AG09309 (cell line): Measurements from ENCODE around the gene RXRA.

ENCODE experiments used
- DNase-seq: peaks from one replicate; pipeline ENCODE4 v3.0.0-alpha.2; 2010; ENCODE audit warnings: low read depth
- H3K4me3 ChIP-seq: 2 replicates; pipeline ENCODE4 v1.5.1; 2011; ENCODE audit warnings: mild to moderate bottlenecking, low read depth, low read length, moderate library complexity; ENCODE audit not compliant: control insufficient read depth
- CTCF ChIP-seq: IDR thresholded peaks from 2 replicates; pipeline ENCODE4 v1.5.1; 2011; ENCODE audit warnings: mild to moderate bottlenecking, low read depth, low read length, inconsistent platforms; ENCODE audit not compliant: insufficient read depth, control insufficient read depth; ENCODE audit errors: missing control alignments

RXRA gene

GRCh38 chr9:134439368-134439784 lies 113.1 kb downstream of the RXRA start:
- no peak overlapping the region for H3K4me3 ChIP-seq
- no peak for TF ChIP-seq CTCF
- DNase-seq: no peak

DNA sequence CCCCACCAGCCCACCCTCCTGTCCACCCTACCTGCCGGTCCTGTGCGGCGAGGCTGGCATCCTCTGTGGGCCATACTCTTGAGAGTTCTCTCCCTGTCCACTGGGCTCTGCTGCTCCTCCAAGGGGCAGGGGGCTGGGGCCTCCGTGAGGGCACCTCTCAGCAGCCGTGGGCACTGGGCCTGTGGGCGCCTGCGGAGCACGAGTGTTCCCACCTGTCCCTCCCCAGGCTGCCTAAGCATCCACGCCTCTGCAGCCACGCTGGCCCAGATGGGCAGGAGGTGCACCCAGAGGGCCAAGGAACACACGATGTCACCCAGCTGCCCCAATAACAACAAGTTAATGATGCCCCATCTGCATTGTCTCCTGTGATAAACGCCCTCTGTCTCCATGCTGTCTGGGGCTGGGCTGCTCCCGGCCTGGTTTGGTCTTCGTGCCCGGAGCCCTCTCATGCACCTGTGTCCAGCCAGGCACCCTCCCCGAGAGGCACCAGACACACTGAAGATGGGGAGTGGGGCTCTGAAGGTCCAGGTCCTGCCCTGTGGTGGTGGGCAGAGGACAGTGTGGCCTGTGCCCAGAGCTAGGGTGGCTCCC lies 114.5 kb downstream of the RXRA start:
- no peak for TF ChIP-seq CTCF
- no peak overlapping the region for H3K4me3 ChIP-seq
- DNase-seq: no peak

GRCh38 chr9:134441227-134442084 lies 115.2 kb downstream of the RXRA start:
- no peak for TF ChIP-seq CTCF
- DNase-seq: no peak
- no peak overlapping the region for H3K4me3 ChIP-seq

DNA sequence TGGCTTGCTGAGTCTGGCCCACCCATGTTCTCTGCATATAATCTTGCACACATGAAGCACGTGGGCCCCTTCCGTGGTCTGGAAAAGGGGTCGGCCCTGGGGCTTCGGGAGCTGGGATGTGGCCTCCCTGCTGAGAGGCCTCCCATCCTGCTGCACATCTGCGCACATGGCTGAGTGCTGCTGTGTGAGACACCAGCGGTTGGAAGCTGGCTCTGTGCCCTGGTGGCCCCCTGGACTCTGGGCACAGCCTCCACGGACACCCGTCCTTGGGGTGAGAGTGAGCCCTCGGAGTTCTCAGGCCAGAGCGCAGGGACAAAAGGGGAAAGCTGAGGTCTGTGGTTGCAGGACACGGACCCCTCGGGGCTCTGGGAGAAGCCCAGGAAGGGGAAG lies 115.8 kb downstream of the RXRA start:
- no peak for DNase-seq
- H3K4me3 ChIP-seq: no peak overlapping the region
- TF ChIP-seq CTCF: no peak

DNA sequence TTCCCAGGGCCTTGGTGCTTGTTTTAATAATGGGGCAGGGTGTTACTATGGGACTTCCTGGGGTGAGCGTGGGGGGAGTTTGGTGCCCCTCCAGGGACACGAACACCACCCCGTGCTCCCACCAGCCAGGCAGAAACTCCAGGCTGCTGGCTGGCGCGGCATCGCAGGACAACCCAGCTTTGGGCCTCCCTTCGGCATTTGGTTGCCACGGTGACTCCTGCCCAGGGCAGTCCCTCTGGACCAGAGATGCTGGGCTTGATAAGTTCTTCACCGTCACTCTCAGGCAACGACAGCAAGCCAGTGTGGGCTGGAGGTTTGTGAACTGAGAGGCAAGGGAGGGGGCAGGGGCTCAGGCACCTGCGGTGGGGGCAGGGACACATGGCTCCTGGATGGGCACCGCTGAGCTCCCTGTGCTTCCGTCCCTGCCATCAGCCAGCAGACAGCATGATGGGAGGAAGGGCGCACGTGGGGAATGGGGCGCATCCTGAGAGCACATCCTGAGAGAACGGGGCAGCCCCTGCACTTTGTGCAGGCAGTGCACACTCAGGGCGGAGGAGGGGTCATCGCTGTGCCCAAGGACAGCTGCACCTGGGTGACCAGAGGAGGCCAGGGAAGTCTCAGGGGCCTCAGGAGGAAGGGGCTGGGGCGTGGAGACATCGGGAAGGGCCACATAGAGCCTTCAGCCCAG lies 116.4 kb downstream of the RXRA start:
- H3K4me3 ChIP-seq: no peak overlapping the region
- no peak for DNase-seq
- no peak for TF ChIP-seq CTCF

DNA sequence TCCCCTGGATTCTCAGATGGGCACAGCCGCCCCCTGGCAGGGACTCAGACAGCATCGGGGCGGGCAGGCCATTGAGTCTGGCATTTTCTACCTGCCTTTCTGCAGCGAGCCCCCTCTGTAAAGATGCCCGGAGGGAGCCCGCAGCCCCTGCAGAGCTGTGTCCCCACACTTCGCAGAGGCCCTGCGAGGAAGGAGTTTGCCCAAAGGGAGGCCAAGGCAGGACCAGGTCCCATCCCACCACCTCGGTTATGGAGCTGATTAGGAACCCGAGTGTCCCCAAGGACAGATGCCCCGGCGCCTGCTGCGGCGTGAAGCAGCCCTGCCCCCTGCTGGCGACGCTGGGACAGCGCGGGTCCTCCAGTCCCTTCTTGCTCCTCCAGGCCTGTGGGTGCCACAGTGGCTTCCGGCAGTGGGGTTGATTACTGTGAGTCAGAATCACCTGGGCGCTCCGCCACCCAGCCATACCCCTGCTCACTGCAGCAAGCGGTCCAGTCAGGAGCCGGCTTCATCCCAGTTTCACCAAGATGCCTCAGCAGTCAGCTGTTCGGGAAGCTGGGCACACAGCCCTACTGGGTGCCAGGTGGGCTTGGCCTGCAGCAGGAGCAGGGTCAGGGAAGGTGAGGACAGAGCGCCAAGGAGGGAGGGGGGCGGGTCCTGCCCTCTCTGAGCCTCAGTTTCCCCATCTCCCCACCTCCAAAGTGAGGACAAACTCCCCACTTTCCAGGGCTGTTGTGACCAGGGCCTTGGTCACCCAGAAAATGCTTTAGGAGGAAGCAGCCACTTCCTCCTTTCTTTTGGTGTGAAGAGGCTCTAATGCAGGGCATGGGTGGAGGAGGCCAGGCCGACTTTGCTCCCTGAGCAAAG lies 117.2 kb downstream of the RXRA start:
- H3K4me3 ChIP-seq: no peak overlapping the region
- peak; percentile 99 for TF ChIP-seq CTCF
- DNase-seq: peak; percentile 71
